Middle frontal gyrus (tissue), 1 donor: ENCODE results near the gene TOR4A.
"Not testable (repeated sequence)": the region's sequence is repeated elsewhere in the genome, so short reads cannot be mapped to it uniquely, and the experiment has no call there.

Experiments
- DNase-seq: peaks from one replicate; pipeline ENCODE4 v3.0.0-alpha.2; 2015; ENCODE audit warnings: low spot score; ENCODE audit errors: extremely low spot score

TOR4A gene

DNA sequence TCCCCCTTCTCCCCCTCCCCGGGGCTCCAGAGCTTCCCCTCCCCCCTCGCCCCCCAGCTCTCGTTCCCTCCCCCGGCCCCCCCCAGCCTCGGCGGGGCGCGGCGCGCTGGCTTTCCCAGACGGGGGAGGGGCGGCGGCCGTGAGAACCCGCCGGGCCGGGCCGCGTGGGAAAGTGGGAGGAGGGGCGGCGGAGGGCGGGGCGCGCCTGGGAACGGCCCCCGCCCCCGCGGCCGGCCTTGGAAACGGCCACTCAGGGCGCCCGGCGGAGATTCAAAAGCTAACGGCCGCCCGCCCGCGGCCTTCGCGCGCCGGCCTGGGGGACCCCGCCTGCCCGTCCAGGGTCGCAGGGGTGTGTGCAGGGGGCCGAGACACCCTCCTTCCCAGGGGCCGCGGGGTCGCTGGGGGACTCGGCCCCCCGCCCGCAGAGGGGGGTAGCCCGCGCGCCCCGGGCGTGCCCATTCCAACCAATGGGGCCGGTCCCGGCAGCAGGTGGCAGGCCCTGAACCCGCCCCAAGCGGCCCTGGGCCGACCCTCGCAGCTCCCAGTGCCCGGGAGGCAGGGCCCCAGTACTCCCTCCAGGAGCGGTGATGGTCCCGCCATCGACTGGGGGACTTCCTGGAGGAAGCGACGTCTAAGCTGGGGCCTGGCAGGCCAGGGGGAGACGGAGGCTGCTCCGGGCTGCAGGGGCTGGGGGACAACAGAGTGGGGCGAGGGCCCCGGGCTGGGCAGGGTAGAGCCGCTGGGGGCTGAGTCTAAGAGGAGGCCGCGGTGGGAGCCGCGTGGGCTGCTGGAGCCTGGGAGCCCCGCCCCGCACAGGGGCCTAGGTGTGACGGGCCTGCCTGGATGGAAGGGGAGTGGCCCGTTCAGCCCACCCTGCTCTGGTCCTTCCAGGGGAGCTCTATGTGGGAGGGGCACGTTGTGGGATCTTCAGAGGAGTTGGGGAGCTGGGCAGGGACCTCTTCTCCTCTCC lies 38.8 kb downstream of the TOR4A start:
- no peak for DNase-seq

DNA sequence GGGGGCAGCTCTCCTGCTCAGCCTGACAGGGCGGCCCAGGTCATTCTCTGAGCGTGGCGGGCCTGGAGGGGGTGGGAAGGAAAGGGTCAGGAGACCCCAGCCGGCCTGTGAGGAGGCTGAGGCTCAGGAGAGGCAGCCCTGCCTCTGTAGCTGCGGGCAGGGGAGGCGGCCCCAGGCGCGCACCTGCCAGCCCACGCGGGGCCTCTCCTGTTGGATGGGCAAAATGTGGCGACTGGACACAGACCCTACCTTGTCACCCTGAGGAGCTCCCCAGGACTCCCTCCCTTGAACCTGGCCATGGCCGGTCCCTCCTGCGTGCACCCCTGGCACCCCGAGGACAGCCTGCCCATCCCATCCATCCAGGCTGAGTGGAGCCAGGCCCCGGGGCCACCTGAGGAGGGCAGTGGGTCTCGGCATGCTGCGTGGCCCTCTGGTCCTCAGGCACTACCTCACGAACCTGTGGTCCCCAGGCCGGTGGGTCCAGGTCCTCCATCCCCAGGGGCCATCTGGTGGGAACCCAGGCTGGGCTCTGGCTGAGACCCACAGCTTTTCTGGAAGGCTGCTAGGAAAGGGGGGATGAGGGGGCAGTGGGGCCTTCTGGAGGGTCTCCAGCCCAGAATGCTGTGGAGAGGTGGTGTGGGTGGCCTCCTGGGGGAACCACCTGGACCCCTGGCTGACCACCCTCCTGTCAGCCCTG lies 39.6 kb downstream of the TOR4A start:
- no peak for DNase-seq

DNA sequence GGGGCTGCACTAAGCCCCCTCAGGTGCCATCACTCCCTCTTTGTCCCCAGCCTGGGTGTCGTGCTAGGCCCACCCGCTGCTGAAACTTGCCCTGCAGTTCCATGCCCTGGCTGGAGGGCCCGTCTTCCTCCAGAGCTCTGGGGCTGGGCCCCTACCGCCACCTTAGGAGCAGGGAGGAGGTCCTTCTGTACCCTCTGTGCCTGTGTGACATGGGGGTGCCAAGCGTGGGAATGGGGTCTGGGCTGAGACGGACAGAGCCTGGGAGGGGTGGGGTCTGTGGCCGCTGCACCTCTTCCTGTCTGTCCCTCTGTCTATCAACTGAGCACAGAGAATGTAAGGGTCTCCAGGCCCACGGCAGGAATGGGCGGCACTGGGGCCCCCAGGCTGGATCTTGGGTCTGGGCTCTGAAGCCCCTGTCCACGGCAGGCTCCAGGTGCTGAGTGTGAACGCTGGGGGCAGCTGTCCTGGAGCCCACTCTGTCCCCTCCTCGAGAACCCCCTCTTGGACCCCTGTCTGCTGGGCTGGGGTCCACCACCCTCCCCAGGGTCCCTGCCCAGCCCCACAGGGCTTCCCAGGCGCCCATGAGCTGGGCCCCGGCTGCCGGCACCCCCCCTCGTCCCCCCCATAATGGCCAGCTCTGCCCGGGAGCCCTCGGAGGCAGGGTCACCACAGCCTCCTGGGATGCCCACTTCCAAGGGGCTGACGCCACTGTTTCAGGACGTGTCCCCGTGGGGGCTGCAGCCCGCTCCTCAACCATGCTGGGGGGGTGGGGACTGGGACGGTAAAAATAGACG lies 40.4 kb downstream of the TOR4A start:
- no peak for DNase-seq

DNA sequence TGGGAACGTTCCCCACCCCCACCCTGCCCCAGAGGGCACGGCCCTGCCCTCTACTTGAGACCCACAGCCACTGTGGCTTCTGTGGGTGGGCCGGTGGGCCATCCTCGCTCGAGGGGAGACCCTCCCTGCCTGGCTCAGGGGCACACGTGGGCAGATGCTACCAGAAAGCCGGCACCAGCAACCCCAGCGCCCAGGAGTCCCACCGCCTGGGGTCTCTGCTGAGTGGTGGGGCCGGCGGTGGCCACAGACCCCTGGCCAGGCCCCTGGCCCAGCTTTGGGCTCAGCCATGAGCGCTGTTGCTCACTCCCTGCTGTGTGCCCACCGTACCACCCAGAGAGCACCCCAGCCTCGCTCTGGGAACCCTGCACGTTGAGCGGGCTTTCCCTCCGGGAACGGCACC lies 41.1 kb downstream of the TOR4A start:
- DNase-seq = no peak

DNA sequence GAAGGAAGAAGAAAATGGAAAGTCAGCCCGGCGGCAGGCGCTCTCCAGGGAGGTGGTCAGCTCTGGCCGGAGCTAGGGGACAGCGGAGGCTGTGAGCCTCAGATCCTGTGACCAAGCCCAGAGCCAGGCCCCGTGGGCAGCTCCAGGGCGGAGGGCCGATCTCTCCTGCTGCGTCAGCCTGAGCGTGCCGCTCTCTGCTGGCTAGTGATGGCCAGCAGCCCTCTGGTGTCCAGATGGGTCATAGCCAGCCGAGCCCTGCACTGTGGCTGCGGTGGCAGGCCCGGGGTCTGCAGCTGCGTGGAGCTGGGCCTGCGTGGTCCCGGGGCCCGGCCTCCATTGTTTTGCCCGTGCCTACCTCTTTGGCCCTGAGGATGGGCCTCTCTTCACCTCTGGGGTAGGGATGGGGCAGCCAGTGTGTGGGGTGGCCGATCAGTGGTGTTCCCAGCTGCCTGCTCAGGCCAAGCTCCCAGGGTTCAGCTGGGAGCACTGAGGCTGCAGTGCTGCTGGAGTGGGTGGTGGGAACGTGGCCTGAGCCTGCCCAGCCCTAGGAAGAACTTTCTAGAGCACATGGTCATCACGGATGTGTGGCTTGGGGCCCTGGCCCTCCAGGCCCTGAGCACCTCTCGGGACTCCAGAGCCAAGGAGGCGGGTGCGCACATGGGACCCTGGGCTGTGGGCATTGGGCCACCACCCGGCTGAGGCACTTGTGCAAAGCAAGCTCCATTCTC lies 41.6 kb downstream of the TOR4A start:
- no peak for DNase-seq

DNA sequence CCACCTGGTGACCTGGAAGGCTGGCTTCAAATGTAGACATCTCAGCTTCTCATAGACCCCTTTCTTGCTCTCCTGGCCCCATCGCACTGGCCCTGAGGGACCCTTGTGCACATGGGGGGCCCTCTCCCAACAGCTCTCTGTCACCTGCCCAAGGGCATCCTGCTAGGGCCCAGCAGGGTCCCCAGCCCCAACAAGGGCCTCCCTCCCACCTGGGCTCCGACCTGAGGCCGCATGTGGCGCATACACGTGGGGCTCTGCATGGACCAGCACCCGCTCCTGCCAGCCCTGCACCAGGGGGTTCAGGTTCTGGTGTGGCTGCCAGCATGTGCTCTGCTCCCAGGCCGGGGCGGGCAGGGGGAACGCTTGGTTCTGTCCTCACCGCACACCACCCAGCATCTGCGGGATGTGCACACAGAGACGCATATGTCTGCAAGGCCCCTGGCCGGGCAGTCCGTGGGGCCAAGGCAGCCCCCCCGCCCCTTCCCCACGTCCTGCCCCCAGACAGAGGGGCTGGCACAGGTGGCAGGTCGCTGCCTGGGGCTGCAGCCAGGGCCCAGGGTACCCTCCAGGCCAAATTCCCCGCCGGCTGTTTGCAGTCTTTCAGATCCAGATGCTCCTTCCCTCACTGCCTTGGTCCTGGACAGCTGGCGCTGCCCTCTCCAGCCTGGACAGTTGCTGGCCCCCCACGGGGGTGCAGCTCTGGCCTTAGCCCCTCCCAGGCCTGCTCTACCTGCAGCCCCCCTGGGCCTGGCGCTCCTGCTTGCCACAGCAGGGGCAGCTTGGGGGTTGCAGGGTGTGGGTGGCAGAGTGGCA lies 42.4 kb downstream of the TOR4A start:
- DNase-seq = no peak

DNA sequence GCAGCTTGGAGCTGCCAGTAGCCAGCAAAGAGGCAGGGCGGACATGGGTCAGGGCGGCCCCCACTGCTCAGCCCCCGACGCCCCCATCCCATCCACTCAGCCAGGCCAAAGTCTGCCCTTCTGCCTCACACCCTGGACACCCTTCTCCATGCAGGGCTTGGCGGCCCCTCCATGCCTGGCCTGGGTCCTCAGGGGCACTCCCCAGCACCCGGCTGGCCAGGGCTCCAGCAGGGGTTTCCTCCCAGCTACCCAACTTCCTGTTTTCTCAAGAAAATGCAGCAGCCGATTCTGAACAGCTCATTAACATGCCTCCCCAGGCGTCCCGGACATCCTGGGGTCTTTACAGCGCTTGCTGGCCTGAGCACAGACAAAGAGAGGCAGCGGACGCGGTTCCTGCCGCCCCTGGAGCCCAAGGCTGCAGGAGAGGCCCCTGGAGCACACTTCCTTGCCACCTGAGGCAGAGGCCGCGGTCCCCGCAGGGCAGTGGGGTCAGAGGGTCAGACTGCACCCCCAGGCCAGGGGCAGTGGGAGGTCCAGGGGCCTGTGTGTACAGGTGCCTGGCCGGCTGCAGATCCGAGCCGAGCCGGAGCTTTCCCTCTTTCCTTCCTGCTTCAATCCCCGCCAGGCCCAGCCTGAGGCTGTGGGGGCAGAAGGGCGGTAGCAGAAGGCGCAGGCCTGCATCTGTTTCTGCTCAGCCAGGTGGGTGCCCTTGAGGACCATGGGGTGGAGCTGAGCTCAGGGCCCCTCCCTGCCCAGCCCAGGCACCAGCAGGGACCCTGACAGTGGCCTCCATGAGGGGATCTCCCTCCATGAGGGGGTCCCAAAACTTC lies 43.2 kb downstream of the TOR4A start:
- DNase-seq = no peak

DNA sequence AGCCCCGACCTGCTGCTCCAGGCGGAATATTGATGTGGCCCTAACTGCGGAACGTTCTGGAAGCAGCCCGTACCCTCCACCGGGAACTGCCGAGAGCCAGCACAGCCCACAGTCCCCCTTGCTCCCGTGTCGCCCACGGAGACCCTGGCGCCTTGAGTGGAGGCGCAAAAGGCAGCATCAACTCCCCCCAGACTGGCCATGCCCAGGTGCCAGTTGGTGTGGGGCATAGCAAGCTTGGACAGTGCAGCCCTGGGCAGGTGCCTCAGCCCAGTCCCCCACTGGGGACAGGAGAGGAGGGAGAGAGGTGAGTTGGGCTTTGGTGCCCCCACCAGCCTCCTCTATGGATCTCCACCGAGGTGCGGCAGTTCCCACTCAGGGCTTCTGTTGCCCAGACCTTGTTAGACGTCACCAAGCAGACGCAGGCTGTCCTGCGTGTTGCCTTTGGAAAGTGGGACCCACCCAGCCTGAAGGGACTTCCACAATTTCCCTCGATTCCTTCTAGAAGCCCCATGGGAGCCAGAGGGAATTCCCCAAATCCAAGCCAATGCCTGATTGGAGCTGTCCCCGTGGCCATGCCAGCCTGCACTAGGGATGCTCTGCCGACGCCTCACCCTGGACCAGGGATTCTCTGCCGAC lies 44.3 kb downstream of the TOR4A start:
- DNase-seq = no peak

DNA sequence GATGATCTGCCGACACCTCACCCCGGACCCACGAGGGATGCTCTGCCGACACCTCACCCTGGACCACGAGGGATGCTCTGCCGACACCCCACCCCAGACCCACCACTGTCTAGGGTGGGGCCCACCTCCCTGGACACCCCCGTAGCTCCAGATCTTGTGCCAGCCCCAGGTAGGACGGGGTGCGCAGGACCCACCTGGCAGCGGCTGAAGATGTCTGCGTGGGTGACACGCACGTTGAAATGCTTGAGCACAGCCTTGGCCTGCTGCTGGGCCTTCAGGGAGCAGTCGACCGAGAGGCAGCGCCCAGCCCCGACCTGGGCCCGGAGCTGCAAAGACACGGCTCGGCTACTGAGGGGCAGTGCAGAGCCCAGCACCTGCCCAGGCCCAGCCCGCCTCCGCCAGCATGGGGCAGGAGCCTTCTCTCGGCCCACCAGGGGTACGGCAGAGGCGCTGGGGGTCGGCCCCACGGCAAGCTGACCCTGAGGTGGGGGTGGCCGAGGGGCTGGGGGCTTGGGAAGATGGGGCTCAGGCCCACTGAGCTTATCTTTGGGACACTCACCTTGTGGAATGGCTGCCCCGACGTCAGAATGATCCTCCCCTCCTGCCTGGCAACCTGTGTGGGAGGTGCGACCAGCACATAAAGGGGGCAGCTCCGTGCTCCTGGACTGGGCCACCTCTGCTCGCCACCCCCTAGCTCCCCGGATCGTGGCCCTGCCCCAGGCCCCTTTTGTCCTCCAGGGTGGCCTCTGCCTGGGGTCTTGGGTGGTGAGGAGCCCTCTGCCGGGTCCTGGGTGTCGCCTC lies 46.2 kb downstream of the TOR4A start:
- DNase-seq = no peak

DNA sequence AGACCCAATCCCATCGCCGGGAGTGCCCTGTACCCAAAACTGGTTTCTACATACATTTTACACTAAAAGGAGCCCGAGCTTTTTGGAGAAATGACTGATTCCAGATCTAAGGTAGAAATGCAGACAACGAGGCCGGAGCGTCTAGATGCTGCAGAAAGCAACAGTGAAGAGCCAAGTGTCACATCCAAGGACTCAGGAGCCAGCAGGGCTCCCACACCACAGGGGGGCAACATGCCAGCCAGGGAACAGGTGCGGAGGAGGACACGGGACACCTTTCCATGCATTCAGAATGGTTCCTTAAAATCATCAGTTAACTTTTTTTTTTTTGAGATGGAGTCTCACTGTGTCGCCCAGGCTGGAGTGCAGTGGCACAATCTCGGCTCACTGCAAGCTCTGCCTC lies 47.6 kb downstream of the TOR4A start:
- no peak for DNase-seq

DNA sequence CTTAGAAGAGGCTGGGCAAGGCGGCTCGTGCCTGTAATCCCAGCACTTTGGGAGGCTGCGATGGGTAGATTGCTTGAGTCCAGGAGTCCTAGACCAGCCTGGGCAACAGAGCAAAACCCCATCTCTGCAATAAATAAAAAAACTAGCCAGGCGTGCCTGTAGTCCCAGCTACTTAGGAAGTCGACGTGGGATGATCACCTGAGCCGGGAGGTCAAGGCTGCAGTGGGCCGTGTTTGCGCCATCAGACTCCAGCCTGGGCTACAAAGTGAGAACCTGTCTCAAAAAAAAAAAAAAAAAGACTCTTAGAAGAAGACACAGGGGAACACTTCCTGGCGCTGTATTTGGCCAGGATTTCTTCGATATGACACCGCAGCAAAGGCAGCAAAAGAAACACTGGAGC lies 48.3 kb downstream of the TOR4A start:
- no peak for DNase-seq

DNA sequence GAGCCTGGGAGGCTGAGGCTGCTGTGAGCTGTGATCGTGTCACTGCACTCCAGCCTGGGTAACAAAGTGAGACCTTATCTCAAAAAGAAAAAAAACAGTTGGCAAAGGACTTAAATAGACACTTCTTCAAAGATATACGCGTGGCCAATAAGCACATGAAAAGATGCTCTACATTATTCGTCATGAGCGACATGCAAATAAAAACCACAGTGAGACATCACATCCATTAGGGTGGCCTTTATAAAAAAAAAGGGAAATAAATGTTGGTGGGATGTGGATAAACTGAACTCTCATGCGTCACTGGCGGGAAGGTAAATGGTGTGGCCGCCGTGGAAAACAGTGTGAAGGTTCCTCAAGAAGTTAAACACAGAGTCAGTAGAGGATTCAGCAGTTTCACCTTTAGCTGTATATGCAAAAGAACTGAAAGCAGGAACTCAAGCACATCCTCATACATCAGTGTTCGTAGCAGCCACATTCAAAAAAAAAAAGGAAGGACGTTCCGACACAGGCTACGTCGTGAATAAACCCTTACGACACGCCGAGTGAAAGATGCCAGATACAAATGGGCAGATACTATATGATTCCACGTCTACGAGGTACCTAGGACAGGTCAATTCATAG lies 49.0 kb downstream of the TOR4A start:
- DNase-seq = no peak

DNA sequence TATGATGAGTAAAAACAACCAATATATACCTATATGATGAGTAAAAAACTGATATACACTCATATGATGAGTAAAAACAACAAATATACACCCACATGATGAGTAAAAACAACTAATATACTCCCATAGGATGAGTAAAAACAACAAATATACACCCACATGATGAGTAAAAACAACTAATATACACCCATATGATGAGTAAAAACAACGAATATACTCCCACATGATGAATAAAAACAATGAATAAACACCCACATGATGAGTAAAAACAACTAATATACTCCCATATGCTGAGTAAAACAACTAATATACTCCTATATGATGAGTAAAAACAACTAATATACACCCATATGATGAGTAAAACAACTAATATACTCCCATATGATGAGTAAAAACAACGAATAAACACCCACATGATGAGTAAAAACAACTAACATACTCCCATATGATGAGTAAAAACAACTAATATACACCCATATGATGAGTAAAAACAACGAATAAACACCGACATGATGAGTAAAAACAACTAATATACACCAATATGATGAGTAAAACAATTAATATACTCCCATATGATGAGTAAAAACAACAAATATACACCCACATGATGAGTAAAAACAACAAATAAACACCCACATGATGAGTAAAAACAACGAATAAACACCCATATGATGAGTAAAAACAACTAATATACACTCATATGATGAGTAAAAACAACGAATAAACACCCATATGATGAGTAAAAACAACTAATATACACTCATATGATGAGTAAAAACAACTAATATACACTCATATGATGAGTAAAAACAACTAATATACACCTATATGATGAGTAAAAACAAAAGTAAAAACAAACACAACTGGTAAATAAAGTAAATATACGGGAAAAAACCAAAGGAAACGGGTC lies 50.4 kb downstream of the TOR4A start:
- not testable (repeated sequence) for DNase-seq

DNA sequence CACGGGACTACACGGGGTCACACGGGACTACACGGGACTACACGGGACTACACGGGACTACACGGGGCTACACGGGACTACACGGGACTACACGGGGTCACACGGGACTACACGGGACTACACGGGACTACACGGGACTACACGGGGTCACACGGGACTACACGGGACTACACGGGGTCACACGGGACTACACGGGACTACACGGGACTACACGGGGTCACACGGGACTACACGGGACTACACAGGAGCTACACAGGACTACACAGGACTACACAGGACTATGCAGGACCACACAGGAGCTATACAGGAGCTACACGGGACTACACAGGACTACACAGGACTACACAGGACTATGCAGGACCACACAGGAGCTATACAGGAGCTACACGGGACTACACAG lies 52.1 kb downstream of the TOR4A start:
- not testable (repeated sequence) for DNase-seq

DNA sequence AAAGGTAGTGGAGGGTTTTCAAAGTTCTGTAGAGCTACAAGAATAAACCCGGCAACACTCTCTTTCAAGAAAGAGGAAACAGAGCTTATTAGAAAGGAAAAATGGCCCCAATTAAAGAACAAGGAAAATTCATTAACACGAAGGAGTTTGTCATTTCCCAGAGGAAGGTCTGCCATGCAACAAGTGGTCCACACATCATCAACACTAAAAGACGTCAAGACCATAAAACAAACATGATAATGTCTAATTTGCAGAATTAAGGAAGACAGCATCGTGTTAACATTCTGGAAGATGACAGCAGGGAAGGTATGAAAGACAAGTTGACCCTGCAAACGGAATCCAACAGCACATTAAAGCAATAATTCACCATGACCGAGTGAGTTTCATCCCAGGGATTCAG lies 53.2 kb downstream of the TOR4A start:
- DNase-seq = no peak

DNA sequence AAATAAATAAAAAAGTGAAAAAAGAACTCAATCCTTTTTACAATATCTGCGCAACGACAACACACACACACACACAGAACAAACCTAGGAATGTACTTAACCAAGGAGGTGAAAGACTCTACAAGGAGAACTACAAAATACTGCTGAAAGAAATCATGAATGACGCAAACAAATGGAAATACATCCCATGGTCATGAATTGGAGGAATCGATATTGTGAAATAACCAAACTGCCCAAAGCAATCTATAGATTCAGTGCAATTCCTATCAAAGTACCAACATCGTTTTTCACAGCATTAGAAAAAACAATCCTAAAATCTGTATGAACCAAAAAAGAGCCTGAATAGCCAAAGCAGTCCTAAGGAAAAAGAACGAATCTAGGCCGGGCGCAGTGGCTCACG lies 54.4 kb downstream of the TOR4A start:
- DNase-seq = no peak
